ENCODE measurements around the gene NRG2.

Gene NRG2

DNA sequence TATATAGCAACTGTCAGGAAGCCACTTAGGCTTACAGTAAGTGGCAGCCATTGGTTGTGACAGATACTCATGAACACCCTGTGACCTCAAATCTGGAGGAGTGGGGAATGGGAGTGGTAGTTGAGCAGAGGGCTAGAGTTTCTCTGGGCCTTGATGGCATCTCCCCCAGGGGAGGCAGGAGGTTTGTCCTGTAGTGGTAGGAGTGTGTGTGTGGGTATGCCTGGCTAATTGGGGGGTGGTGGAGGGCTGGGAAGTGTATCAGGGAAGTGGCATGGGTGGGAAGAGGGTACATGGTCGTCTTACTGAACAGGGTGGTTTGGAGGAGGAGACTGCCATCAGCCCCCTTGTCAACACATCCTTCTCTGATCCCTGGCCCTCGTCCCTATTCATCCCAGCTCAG is 176.0 kb downstream of the NRG2 start:
- no peak overlapping the region for H3K27ac ChIP-seq (ENCODE audit: low read depth, low read length)
- H3K9me3 ChIP-seq (ENCODE audit: control insufficient read depth, insufficient read depth, low read depth, low read length), result no peaks in the 10 kb centered on the region
- 0 out of 2 replicates have a peak, but pooled peaks cover 3% of the 10 kb centered on the region for H3K4me1 ChIP-seq (ENCODE audit: control insufficient read depth, insufficient read depth, low read length)
- H3K9ac ChIP-seq (ENCODE audit: low read length), result no peak overlapping the region
- H3K36me3 ChIP-seq (ENCODE audit: control insufficient read depth, insufficient read depth, low read length), result no peaks in the 10 kb centered on the region
- no peaks in the 10 kb centered on the region; the same call in 1 of the 2 replicates for H3K27me3 ChIP-seq (ENCODE audit: control insufficient read depth, insufficient read depth, low read length)
- H3K4me3 ChIP-seq (ENCODE audit: low read depth, low read length), result no peak overlapping the region

DNA sequence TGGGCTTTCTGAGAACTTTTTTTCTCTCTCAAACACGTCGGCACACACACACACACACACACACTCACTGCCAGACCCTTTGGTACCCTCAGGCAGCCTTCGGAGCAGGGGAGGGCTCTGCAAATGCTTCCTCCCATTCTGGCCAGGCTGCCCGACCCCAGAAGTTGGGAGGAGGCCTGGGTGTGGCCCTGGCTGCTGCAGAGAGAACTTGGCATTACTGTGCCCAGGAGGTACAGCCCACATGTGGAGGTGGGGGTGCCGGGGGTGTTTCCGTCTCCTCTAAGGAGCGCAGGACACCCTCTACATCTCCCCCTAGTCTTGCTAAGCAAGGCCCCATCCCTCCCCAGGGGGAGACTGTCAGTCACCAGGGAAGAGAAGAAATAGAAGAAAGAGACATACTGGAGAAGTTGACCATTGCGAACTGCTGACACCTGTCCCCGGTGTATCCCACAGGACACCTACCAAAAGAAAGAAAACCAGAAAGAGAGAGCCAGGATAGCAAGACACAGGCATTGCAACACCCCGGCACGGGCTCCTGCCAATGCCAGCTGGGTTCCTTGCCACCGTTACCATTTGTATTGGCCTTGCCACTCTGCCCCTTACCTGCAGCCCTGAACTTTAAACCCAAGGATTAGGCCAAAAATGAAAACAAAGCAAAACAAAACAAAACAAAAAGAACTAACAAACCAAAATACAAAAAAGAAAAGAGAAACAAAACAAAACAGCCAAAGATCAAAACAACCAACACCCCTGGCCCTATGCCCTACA is 178.2 kb downstream of the NRG2 start:
- H3K4me1 ChIP-seq (ENCODE audit: control insufficient read depth, insufficient read depth, low read length), result 0 out of 2 replicates have a peak, but pooled peaks cover 3% of the 10 kb centered on the region
- H3K4me3 ChIP-seq (ENCODE audit: low read depth, low read length), result no peak overlapping the region
- peaks cover 4% of the 10 kb centered on the region; the same call in 1 of the 2 replicates for H3K27me3 ChIP-seq (ENCODE audit: control insufficient read depth, insufficient read depth, low read length)
- no peak overlapping the region for H3K27ac ChIP-seq (ENCODE audit: low read depth, low read length)
- H3K9me3 ChIP-seq (ENCODE audit: control insufficient read depth, insufficient read depth, low read depth, low read length), result no peaks in the 10 kb centered on the region
- no peaks in the 10 kb centered on the region for H3K36me3 ChIP-seq (ENCODE audit: control insufficient read depth, insufficient read depth, low read length)
- H3K9ac ChIP-seq (ENCODE audit: low read length), result no peak overlapping the region

- Histone ChIP-seq H3K4me3 (ENCODE audit: low read depth, low read length) (no peak overlapping the region), H3K36me3 (ENCODE audit: control insufficient read depth, insufficient read depth, low read length) (no peaks in the 10 kb centered on the region), H3K27ac (ENCODE audit: low read depth, low read length) (no peak overlapping the region), H3K9ac (ENCODE audit: low read length) (no peak overlapping the region), H3K27me3 (ENCODE audit: control insufficient read depth, insufficient read depth, low read length) (peaks cover 7% of the 10 kb centered on the region; the same call in 1 of the 2 replicates), H3K9me3 (ENCODE audit: control insufficient read depth, insufficient read depth, low read depth, low read length) (no peaks in the 10 kb centered on the region), H3K4me1 (ENCODE audit: control insufficient read depth, insufficient read depth, low read length) (0 out of 2 replicates have a peak, but pooled peaks cover 3% of the 10 kb centered on the region)
These were observed 179.1 kb downstream of the NRG2 start for GRCh38 chr5:139863855-139864558.

GRCh38 chr5:139863361-139863760 is 179.7 kb downstream of the NRG2 start:
- no peak overlapping the region for H3K9ac ChIP-seq (ENCODE audit: low read length)
- no peaks in the 10 kb centered on the region for H3K36me3 ChIP-seq (ENCODE audit: control insufficient read depth, insufficient read depth, low read length)
- H3K9me3 ChIP-seq (ENCODE audit: control insufficient read depth, insufficient read depth, low read depth, low read length), result no peaks in the 10 kb centered on the region

DNA sequence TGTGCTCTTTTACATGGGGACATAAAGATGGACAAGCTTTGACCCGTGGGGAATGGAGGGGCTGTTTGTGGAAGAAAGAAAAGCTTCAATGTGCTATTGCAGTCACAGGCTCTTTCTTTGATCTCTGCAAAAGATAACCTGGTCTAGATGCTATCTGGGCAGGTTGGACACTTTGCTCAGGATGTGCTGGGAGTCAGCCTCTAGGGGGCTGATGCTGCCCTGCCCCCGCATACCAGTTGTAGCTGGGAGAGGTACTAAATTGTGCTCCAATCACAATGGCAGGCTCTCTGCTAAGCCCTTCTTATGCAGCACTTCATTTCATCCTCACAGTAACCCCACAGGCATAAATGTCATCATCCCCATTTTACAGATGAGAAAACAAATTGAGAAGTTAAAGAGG is 180.3 kb downstream of the NRG2 start:
- H3K27ac ChIP-seq (ENCODE audit: low read depth, low read length), result no peak overlapping the region
- no peak overlapping the region for H3K9ac ChIP-seq (ENCODE audit: low read length)
- H3K9me3 ChIP-seq (ENCODE audit: control insufficient read depth, insufficient read depth, low read depth, low read length), result no peaks in the 10 kb centered on the region
- H3K36me3 ChIP-seq (ENCODE audit: control insufficient read depth, insufficient read depth, low read length), result no peaks in the 10 kb centered on the region
- no peak overlapping the region for H3K4me3 ChIP-seq (ENCODE audit: low read depth, low read length)
- 0 out of 2 replicates have a peak, but pooled peaks cover 3% of the 10 kb centered on the region for H3K4me1 ChIP-seq (ENCODE audit: control insufficient read depth, insufficient read depth, low read length)
- H3K27me3 ChIP-seq (ENCODE audit: control insufficient read depth, insufficient read depth, low read length), result peaks cover 16% of the 10 kb centered on the region; the same call in 1 of the 2 replicates

More at GRCh38 chr5:139863361-139863760, 179.7 kb downstream of the NRG2 start:
- Histone ChIP-seq H3K27me3 (ENCODE audit: control insufficient read depth, insufficient read depth, low read length) (peaks cover 12% of the 10 kb centered on the region; the same call in 1 of the 2 replicates), H3K4me1 (ENCODE audit: control insufficient read depth, insufficient read depth, low read length) (0 out of 2 replicates have a peak, but pooled peaks cover 3% of the 10 kb centered on the region), H3K27ac (ENCODE audit: low read depth, low read length) (no peak overlapping the region), H3K4me3 (ENCODE audit: low read depth, low read length) (no peak overlapping the region)

DNA sequence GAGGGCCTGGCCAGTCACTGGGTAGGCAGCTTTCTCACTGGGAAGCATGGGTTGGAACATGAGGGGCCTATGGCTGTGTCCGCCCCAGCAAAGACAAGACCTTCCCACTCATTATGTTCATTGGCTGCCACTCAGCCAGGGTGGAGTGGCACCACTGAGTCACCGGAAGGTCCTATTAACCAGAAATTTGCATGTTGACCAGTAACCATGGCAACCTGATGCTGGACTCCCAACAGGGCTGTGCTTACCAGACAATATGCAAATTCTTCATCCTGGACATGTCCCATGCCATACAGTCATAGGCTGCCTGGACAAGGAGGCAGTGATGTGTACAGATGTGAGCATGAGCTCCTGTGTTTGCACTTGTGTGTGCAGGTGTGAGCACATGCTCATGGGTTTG is 180.8 kb downstream of the NRG2 start:
- Histone ChIP-seq H3K9me3 (ENCODE audit: control insufficient read depth, insufficient read depth, low read depth, low read length) (no peaks in the 10 kb centered on the region), H3K9ac (ENCODE audit: low read length) (no peak overlapping the region), H3K27ac (ENCODE audit: low read depth, low read length) (no peak overlapping the region), H3K4me3 (ENCODE audit: low read depth, low read length) (no peak overlapping the region), H3K27me3 (ENCODE audit: control insufficient read depth, insufficient read depth, low read length) (peaks cover 20% of the 10 kb centered on the region; the same call in 1 of the 2 replicates), H3K4me1 (ENCODE audit: control insufficient read depth, insufficient read depth, low read length) (0 out of 2 replicates have a peak, but pooled peaks cover 3% of the 10 kb centered on the region), H3K36me3 (ENCODE audit: control insufficient read depth, insufficient read depth, low read length) (no peaks in the 10 kb centered on the region)

- Histone ChIP-seq H3K4me3 (ENCODE audit: low read depth, low read length) (no peak overlapping the region), H3K36me3 (ENCODE audit: control insufficient read depth, insufficient read depth, low read length) (no peaks in the 10 kb centered on the region), H3K27me3 (ENCODE audit: control insufficient read depth, insufficient read depth, low read length) (peaks cover 25% of the 10 kb centered on the region; the same call in 1 of the 2 replicates), H3K4me1 (ENCODE audit: control insufficient read depth, insufficient read depth, low read length) (0 out of 2 replicates have a peak, but pooled peaks cover 3% of the 10 kb centered on the region), H3K9ac (ENCODE audit: low read length) (no peak overlapping the region), H3K9me3 (ENCODE audit: control insufficient read depth, insufficient read depth, low read depth, low read length) (no peaks in the 10 kb centered on the region), H3K27ac (ENCODE audit: low read depth, low read length) (no peak overlapping the region)
These were observed 181.3 kb downstream of the NRG2 start for GRCh38 chr5:139861889-139862207.

- Histone ChIP-seq H3K9ac (ENCODE audit: low read length) (no peak overlapping the region), H3K27me3 (ENCODE audit: control insufficient read depth, insufficient read depth, low read length) (peaks cover 28% of the 10 kb centered on the region; the same call in 1 of the 2 replicates), H3K9me3 (ENCODE audit: control insufficient read depth, insufficient read depth, low read depth, low read length) (no peaks in the 10 kb centered on the region), H3K4me3 (ENCODE audit: low read depth, low read length) (no peak overlapping the region), H3K27ac (ENCODE audit: low read depth, low read length) (no peak overlapping the region), H3K4me1 (ENCODE audit: control insufficient read depth, insufficient read depth, low read length) (0 out of 2 replicates have a peak, but pooled peaks cover 3% of the 10 kb centered on the region), H3K36me3 (ENCODE audit: control insufficient read depth, insufficient read depth, low read length) (no peaks in the 10 kb centered on the region)
These were observed 181.8 kb downstream of the NRG2 start for GRCh38 chr5:139861021-139861888.

GRCh38 chr5:139859013-139859412 is 184.1 kb downstream of the NRG2 start:
- Histone ChIP-seq H3K9ac (ENCODE audit: low read length) (no peak overlapping the region), H3K9me3 (ENCODE audit: control insufficient read depth, insufficient read depth, low read depth, low read length) (no peaks in the 10 kb centered on the region), H3K4me1 (ENCODE audit: control insufficient read depth, insufficient read depth, low read length) (0 out of 2 replicates have a peak, but pooled peaks cover 3% of the 10 kb centered on the region), H3K27me3 (ENCODE audit: control insufficient read depth, insufficient read depth, low read length) (peaks cover 39% of the 10 kb centered on the region; the same call in 1 of the 2 replicates), H3K27ac (ENCODE audit: low read depth, low read length) (no peak overlapping the region), H3K36me3 (ENCODE audit: control insufficient read depth, insufficient read depth, low read length) (no peaks in the 10 kb centered on the region), H3K4me3 (ENCODE audit: low read depth, low read length) (no peak overlapping the region)

DNA sequence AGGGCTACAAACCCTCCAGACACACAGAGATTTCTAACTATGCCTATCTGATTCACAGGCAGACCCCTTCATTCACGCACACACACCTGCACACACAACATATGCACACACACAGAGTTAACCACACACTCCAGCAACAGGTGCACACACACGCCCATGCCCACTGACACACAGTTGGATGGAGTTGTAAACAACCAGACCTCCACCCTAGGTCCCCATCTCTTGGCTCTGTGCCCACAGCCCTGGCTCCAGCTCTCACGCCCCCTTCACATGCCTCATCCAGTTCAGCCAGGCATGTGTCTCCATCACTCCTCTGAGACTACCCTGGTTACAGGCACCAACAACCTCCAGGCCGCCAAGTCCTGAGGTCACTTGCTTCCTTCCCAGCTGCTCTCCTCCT is 186.4 kb downstream of the NRG2 start:
- Histone ChIP-seq H3K27ac (ENCODE audit: low read depth, low read length) (no peak overlapping the region), H3K4me1 (ENCODE audit: control insufficient read depth, insufficient read depth, low read length) (no peaks in the 10 kb centered on the region), H3K4me3 (ENCODE audit: low read depth, low read length) (no peak overlapping the region), H3K27me3 (ENCODE audit: control insufficient read depth, insufficient read depth, low read length) (peaks cover 46% of the 10 kb centered on the region; the same call in 1 of the 2 replicates), H3K9me3 (ENCODE audit: control insufficient read depth, insufficient read depth, low read depth, low read length) (no peaks in the 10 kb centered on the region), H3K9ac (ENCODE audit: low read length) (no peak overlapping the region), H3K36me3 (ENCODE audit: control insufficient read depth, insufficient read depth, low read length) (no peaks in the 10 kb centered on the region)
